GM10266 (cell line): Measurements from ENCODE around the gene EMP3.

ENCODE experiments used
- DNase-seq: peaks from one replicate; pipeline ENCODE4 v3.0.0; 2012; ENCODE audit errors: extremely low spot score
- TF ChIP-seq, protein P1 (sequence below): IDR thresholded peaks from 2 replicates; pipeline ENCODE4 v1.5.1; 2012; ENCODE audit warnings: mild to moderate bottlenecking, low read depth; ENCODE audit not compliant: control insufficient read depth, insufficient read depth; ENCODE audit errors: missing control alignments

The EMP3 gene

DNA sequence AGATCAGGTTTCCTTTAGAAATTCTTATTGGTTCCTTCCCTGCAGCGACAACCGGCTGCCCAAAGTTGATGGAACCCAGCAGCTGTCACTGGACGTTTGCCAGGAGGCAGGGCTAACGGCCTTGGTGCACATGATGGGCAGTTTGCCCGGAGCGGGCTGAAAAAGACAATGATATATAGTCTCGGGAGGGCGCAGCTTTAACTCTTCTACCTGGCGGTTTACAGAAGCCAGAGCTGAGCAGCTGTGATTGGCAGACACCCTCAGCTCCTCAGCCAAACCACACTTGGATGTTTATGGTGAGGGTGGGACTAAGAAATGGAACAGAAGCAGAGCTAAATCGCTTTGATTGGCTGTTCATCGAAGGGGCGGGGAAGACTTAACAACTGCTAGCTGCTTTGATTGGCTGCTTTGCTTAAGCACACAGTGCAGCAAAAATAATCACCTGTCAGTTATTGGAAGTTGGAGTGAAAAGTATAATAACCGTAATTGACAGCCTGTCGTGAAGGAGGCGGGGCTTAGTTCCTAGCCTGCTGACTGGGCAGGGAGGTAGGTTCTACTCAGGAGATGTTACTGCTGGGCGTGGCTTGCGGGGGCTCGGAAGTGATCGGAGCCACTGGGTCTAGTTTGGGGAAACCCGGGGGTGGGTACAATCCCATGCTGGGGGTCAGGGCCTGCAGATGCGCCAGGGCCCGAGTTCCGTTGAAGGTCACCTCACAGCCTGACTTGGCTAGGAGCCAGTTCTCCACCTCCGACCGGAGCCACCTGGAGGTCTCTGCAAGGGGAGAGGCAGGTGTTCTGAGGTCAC, 7.5 kb downstream of the EMP3 start:
- peak; percentile 96 for DNase-seq
- TF ChIP-seq, protein P1, sequence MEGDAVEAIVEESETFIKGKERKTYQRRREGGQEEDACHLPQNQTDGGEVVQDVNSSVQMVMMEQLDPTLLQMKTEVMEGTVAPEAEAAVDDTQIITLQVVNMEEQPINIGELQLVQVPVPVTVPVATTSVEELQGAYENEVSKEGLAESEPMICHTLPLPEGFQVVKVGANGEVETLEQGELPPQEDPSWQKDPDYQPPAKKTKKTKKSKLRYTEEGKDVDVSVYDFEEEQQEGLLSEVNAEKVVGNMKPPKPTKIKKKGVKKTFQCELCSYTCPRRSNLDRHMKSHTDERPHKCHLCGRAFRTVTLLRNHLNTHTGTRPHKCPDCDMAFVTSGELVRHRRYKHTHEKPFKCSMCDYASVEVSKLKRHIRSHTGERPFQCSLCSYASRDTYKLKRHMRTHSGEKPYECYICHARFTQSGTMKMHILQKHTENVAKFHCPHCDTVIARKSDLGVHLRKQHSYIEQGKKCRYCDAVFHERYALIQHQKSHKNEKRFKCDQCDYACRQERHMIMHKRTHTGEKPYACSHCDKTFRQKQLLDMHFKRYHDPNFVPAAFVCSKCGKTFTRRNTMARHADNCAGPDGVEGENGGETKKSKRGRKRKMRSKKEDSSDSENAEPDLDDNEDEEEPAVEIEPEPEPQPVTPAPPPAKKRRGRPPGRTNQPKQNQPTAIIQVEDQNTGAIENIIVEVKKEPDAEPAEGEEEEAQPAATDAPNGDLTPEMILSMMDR, result no peak

DNA sequence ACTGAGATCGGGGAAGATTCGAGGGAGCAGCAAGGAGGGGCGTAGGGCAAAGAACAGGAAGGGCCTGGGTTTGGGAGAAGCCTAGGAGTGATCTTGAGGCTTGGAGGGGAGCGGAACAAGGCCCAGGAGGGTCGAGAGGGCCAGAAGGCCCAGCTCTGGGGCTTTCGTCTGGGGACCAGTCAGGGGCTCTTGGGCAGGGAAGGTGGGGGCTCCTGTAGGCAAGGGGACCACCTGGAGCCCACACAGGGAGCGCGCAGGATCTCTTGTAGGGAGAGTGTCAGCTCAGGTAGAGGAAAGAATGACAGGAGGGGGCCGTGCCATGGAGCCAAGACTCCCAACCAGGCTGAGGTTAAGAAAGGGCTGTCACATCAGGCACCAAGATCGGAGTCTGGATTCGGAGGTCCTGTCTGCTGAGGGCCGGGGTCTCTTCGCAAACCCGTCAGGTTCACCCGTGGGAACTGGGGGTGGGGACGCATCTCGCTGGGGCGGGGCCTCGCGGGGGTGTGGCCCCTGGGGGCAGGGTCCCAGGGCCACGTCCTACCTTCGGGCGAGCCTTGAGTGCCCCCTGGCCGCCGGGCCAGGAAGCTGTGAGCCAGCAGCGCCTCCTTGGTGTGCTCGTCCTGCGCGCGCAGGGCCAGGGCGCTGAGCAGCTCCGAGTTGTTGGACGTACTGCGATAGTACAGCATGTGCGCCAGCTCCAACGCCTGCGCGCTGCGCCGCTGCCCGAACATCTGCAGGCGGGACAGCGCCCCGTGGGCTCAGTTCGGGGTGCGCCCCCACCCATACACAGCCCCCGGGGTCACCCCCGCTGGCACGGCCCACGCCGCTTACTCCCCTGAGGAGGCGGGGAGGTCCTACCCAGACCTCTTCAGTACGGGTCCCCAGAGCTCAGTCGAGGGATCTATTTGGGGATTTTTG, 8.4 kb downstream of the EMP3 start:
- peak; percentile 93 for DNase-seq
- TF ChIP-seq, protein P1, result peak; percentile 98

DNA sequence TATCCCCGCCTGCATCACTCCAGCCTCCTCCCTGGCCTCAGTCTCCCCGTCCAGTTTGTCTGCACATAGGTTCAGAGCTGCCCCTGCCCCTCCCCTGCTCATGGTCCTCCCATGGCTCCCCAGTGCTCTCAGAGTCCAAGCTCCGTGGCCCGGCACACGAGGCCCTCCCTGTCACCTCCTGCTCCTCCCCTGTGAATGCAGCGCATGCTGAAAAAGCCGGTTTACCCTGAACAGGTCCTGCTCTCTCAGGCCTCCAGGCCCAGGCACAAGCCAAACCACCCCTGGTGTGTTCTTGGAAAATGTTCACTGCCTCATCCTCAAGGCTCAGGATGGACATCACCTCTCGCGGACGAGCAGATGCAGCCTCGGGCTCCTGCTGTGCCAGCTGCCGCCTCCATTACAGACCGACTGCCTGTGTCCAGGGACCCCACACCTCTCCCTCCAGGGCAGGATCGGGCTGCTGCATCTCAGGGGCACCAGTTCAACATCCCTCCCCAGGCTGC, 13.0 kb downstream of the EMP3 start:
- TF ChIP-seq, protein P1, result no peak
- no peak for DNase-seq

DNA sequence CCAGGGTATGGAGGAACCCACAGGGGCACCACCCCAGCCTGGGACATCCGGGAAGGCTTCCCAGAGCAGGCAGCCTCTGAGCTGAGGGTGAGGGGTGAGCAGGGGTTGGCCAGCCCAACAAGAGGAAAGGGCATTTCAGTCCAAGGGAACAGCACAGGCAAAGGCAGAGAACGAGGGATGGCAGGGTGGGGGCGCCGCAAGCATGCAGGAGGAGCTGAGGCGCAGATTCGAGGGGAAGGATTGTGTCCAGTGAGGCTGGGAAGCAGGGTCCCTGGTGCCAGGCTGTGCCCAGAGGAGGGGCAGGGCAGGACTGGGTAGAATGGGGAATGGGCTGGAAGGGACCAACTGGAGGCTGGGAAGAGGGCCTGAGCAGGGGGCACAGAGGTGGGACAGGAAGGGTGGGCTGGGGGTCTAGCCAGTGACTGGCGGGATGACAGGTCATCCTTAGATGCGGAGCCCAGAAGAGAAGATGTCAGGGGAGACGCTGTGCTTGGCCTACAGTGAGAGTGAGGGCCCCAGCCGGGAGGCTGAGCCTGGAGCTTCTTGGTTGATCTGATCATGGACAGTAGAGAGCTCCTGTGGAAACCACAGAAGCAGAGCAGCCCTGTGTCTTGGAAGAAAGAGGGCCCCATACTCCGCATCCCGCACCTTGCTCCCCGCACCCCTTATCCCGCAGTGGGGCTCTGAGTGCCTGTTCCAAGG, 13.6 kb downstream of the EMP3 start:
- no peak for DNase-seq
- TF ChIP-seq, protein P1, result no peak

DNA sequence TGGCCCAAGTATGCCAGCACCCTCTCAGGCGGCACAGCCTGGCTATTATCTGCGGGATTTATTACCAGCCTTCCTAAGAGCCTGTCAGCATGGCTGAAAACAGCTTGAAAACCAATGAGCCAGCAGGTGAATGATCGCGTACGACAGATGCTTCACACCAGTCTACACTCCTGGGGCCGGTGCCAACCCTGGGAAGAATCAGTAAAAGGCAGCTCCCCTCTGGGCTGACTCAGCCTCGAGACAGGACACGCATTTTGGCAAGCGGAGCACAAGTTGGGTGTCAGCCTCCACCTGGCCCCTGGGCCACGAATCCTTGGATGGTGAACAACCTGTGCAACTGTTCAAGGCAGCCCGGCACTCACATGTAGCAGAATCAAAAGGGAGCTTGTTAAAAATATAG, 15.6 kb downstream of the EMP3 start:
- no peak for DNase-seq
- TF ChIP-seq, protein P1, result no peak

DNA sequence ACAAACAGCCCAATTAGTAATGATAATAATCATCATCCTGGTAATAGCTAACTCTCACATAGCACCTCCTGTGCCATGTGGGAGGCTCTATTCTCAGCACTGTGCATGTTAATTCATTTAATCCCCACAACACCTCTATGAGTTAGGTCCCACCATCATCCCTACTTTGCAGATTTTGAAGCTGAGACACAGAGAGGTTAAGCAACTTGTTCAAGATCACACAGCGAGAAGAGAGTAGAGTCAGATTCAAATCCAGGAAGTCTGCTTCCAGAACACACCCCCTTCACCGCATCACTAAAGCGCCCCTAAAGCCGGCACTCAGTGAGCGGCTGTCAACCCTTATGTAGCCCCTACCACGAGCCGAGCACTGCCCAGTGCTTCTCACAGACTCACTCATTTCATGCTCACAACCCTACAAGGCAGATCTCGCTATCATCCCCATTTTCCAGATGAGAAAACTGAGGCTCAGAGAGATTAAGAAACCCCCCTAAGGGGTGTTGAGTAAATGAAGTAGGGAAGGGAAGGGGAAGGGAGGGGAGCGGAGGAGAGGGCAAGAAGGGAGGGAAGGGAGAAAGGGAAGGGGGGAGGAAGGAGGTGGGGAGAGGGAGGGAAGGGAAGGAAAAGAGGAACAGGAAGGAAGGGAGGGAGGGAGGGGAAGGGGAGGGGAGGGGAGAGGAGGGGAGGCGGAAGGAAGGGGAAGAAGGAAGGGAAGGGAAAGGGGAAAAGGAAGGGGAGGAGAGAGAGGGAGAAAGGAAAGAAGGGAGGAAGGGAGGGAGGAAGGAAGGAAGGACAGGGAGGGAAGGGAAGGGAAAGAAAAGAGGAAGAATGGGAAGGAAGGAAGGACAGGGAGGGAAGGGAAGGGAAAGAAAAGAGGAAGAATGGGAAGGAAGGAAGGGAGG, 16.4 kb downstream of the EMP3 start:
- TF ChIP-seq, protein P1, result no peak
- no peak for DNase-seq
